OCI-LY7 (cell line): ENCODE measurements around the gene MRPS18A. TPM values are rescaled to one million over a fixed set of nuclear protein-coding genes. Genes with fewer than 3 reads are reported as not detected.

Experiments
- BruUV-seq: library from RNA; stranded (reverse); fragments of 400-500 nt; replicated peaks from 2 replicates; lab custom pipeline; 2021; lab: Mats Ljungman, UMichigan
- CTCF ChIA-PET: fragments of 300-600 bp; sonication (Branson Sonifier 250); formaldehyde crosslinking; loops from one replicate; lab custom pipeline; 2022; ENCODE audit warnings: antibody characterized with exemption; ENCODE audit not compliant: unreplicated experiment; lab: Charles Lee
- POLR2A ChIA-PET: fragments of 300-600 bp; sonication (Branson Sonifier 250); formaldehyde crosslinking; loops from one replicate; lab custom pipeline; 2022; ENCODE audit warnings: antibody characterized with exemption; lab: Charles Lee
- DNase-seq: peaks from one replicate; pipeline ENCODE4 v3.0.0-alpha.2; 2015; ENCODE audit warnings: low spot score
- H2AFZ ChIP-seq: fragments of 200-600 bp; sonication (generic), shearing (Covaris generic); 2 replicates; pipeline ENCODE4 v1.6.1; 2014; ENCODE audit warnings: mild to moderate bottlenecking, antibody characterized with exemption, low read length, moderate library complexity
- H3K27ac ChIP-seq: fragments of 200-600 bp; sonication (generic); 2 replicates; pipeline ENCODE4 v1.5.1; 2014; ENCODE audit warnings: mixed run types, low read depth, mild to moderate bottlenecking, moderate library complexity, low read length, inconsistent platforms; ENCODE audit not compliant: poor library complexity, severe bottlenecking
- H3K36me3 ChIP-seq: fragments of 200-600 bp; sonication (generic); 2 replicates; pipeline ENCODE4 v1.6.1; 2014; ENCODE audit warnings: mild to moderate bottlenecking, antibody characterized with exemption, low read length, moderate library complexity, mixed read lengths; ENCODE audit not compliant: insufficient read depth
- H3K4me1 ChIP-seq: fragments of 200-600 bp; sonication (generic); 2 replicates; pipeline ENCODE4 v1.5.1; 2014; ENCODE audit warnings: mild to moderate bottlenecking, low read length; ENCODE audit not compliant: insufficient read depth, poor library complexity, severe bottlenecking
- H3K4me2 ChIP-seq: fragments of 200-600 bp; sonication (generic); 2 replicates; pipeline ENCODE4 v1.6.1; 2014; ENCODE audit warnings: mild to moderate bottlenecking, low read length
- H3K4me3 ChIP-seq: fragments of 200-600 bp; sonication (generic); 2 replicates; pipeline ENCODE4 v1.5.1; 2014; ENCODE audit warnings: mild to moderate bottlenecking, low read depth, low read length; ENCODE audit not compliant: poor library complexity, severe bottlenecking
- H3K79me2 ChIP-seq: fragments of 200-600 bp; sonication (generic); 2 replicates; pipeline ENCODE4 v1.6.1; 2016; ENCODE audit warnings: low read depth, mild to moderate bottlenecking, low read length, moderate library complexity, mixed read lengths; ENCODE audit not compliant: insufficient read depth
- H3K9me2 ChIP-seq: fragments of 200-600 bp; sonication (generic); 2 replicates; pipeline ENCODE4 v1.6.1; 2016; ENCODE audit warnings: mild to moderate bottlenecking, low read length, mixed read lengths; ENCODE audit not compliant: insufficient read depth
- H3K9me3 ChIP-seq: fragments of 200-600 bp; sonication (generic); 2 replicates; pipeline ENCODE4 v1.6.1; 2014; ENCODE audit warnings: mild to moderate bottlenecking, mixed run types, low read length, mixed read lengths
- H4K20me1 ChIP-seq: fragments of 200-600 bp; sonication (generic); 2 replicates; pipeline ENCODE4 v1.6.1; 2014; ENCODE audit warnings: mild to moderate bottlenecking, antibody characterized with exemption, low read length, moderate library complexity, mixed read lengths; ENCODE audit not compliant: insufficient read depth
- EZH2phosphoT487 ChIP-seq: fragments of 200-600 bp; sonication (generic); IDR thresholded peaks from 2 replicates; pipeline ENCODE4 v1.6.1; 2018; ENCODE audit warnings: low read depth, borderline replicate concordance, mild to moderate bottlenecking, mixed run types, antibody characterized with exemption, low read length, moderate library complexity, mixed read lengths
- intact Hi-C: fragments of 100-400 bp; cut with micrococcal nuclease; formaldehyde crosslinking; loops from one replicate; pipeline ENCODE4 v1.10.0; 2022; ENCODE audit not compliant: unreplicated experiment
- total RNA-seq, 2 experiments: library from RNA; depleted of rRNA in 1 of 2; stranded (reverse); fragments of >200 nt in 1 of 2; shearing (Covaris generic) in 1 of 2; gene quantifications; 2 replicates each; pipeline ENCODE4 v1.2.3, GENCODE V29; 2014 to 2022
- TF ChIP-seq, protein P1 (sequence below): fragments of 200-600 bp; sonication (generic); conservative IDR thresholded peaks from 2 replicates; pipeline ENCODE4 v1.5.1; 2014; ENCODE audit warnings: mild to moderate bottlenecking, antibody characterized with exemption, low read length, moderate library complexity, mixed read lengths

Gene MRPS18A
- total RNA-seq, 2 experiments from 2014 or later = 61.6 to 86.1 TPM

DNA sequence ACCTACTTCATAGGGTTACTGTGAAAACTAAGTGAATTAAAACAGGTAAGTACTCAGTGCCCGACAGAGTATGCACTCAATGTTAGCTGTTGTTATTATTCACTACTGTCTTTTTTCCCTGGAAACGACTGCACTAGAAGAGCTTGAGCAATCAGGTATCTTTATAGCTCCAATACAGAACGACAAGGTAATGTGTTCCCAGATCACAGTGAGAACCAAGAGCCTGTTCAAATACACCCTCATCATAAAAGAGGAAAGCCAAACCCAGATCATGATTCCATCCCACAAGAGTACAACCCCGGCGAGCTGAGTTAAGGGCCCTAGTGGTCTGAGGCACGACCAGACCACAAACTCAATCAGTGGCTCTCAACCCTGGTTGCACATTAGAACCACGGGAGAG is 9.8 kb downstream of the MRPS18A start:
- Histone ChIP-seq H3K4me2 (no peak overlapping the region), H3K79me2 (peaks cover 16% of the 10 kb centered on the region), H3K9me2 (no peaks in the 10 kb centered on the region), H2AFZ (no peak overlapping the region), H3K4me1 (no peaks in the 10 kb centered on the region), H3K9me3 (no peaks in the 10 kb centered on the region), H3K27ac (no peak overlapping the region), H3K4me3 (no peak overlapping the region), H3K36me3 (peaks cover 94% of the 10 kb centered on the region), H4K20me1 (0 out of 2 replicates have a peak, but pooled peaks cover 4% of the 10 kb centered on the region)
- intact Hi-C loops = no loop called here
- no peak for TF ChIP-seq EZH2phosphoT487
- TF ChIP-seq, protein P1, sequence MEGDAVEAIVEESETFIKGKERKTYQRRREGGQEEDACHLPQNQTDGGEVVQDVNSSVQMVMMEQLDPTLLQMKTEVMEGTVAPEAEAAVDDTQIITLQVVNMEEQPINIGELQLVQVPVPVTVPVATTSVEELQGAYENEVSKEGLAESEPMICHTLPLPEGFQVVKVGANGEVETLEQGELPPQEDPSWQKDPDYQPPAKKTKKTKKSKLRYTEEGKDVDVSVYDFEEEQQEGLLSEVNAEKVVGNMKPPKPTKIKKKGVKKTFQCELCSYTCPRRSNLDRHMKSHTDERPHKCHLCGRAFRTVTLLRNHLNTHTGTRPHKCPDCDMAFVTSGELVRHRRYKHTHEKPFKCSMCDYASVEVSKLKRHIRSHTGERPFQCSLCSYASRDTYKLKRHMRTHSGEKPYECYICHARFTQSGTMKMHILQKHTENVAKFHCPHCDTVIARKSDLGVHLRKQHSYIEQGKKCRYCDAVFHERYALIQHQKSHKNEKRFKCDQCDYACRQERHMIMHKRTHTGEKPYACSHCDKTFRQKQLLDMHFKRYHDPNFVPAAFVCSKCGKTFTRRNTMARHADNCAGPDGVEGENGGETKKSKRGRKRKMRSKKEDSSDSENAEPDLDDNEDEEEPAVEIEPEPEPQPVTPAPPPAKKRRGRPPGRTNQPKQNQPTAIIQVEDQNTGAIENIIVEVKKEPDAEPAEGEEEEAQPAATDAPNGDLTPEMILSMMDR = no peak
- ChIA-PET CTCF (interaction anchor here (0.6 kb wide), 1 partner anchor 69 kb away, joined by 3 read pairs; no protein-coding TSS in a partner anchor), POLR2A (interaction anchor here (0.6 kb wide), 1 partner anchor 86 kb away, joined by 3 read pairs; no protein-coding TSS in a partner anchor)
- DNase-seq = no peak
- BruUV-seq = no TSS peak

DNA sequence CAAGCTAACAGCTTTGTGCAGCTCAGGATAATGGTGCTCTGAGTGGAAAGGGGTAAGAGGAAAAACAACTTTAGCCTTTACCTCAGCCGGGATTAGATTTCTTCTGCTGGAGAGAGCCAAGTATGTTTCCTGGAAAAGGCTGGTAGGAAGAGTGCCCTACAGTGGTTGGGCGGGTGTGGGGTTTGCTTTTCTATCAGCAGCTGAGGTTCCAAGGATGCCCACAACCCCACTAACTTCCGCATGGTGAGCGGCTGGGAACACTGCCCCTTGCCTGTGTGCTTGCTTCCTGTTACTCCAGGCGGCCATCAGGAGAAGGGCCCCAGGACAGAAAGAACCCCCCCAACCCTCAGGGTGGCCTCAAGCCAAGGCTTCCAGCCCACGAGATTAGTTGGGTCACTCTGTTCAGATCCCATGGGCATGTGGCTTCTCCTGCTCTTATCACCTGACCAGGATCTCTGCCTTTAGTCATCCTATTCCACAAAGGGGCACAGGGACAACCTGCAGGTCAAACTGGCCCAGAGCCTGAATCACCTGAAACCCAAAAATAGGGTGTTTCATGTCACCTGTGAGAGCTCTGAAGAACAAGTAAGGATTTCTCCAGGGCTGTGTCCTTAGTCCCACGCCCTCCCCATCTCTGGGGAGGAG is 10.5 kb downstream of the MRPS18A start:
- Histone ChIP-seq H3K79me2 (peaks cover 9% of the 10 kb centered on the region; the same call in 1 of the 2 replicates), H3K27ac (no peak overlapping the region), H2AFZ (no peak overlapping the region), H3K4me1 (no peaks in the 10 kb centered on the region), H4K20me1 (0 out of 2 replicates have a peak, but pooled peaks cover 4% of the 10 kb centered on the region), H3K9me3 (no peaks in the 10 kb centered on the region), H3K9me2 (no peaks in the 10 kb centered on the region), H3K4me3 (no peak overlapping the region), H3K36me3 (peaks cover 92% of the 10 kb centered on the region), H3K4me2 (no peak overlapping the region)
- DNase-seq = no peak
- intact Hi-C loops = no loop called here
- TF ChIP-seq, protein P1 = no peak
- TF ChIP-seq EZH2phosphoT487 = no peak
- no TSS peak for BruUV-seq
- CTCF ChIA-PET = interaction anchor here (0.6 kb wide), 1 partner anchor 69 kb away, joined by 3 read pairs; no protein-coding TSS in a partner anchor
- POLR2A ChIA-PET = interaction anchor here (0.6 kb wide), 1 partner anchor 70 kb away, joined by 3 read pairs; no protein-coding TSS in a partner anchor

DNA sequence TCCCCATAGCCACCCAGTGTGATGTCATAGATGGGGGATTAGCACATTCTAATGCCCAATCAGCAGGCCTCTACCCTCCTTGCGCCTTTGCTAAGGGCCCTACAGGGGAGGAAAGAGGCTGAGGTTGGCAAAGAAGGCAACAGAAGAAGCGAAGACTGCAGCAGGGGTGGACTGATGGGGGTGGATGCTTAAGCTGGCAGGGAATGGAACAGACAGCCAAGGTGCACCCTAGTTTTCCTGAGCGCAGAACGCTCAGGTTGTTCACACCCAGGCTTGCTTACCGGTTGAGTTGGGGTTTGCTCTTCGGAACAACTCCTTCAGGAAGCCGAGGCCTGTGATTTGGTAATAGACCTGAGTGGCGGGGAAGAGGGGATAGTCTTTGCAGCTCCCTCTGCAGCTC is 12.7 kb downstream of the MRPS18A start:
- H3K4me1 ChIP-seq = no peaks in the 10 kb centered on the region
- ChIA-PET POLR2A (interaction anchor here (0.5 to 1.1 kb wide), 2 partner anchors 100 to 359 kb away, joined by 3 read pairs; no protein-coding TSS in a partner anchor), CTCF (no interaction called here)
- no peaks in the 10 kb centered on the region for H4K20me1 ChIP-seq
- no peak overlapping the region for H3K27ac ChIP-seq
- BruUV-seq = no TSS peak
- intact Hi-C loops = no loop called here
- H3K79me2 ChIP-seq = no peaks in the 10 kb centered on the region
- H3K4me2 ChIP-seq = no peak overlapping the region
- H3K9me2 ChIP-seq = no peaks in the 10 kb centered on the region
- no peak overlapping the region for H2AFZ ChIP-seq
- H3K36me3 ChIP-seq = peaks cover 93% of the 10 kb centered on the region
- DNase-seq = no peak
- H3K9me3 ChIP-seq = no peaks in the 10 kb centered on the region
- TF ChIP-seq, protein P1 = no peak
- no peak for TF ChIP-seq EZH2phosphoT487
- H3K4me3 ChIP-seq = no peak overlapping the region
